Pancreas (tissue), 10 donors: ENCODE data around the gene TTLL1. TPM values are rescaled to one million over a fixed set of nuclear protein-coding genes. Genes with fewer than 3 reads are reported as not detected.

Experiments used
- ATAC-seq, 4 donors: fragments of 200-7000 bp; cut with Tn5 transposase; one replicate each; pipeline versions ENCODE4 v1.8.0 to v1.9.1; 2020; ENCODE audit warnings: mild to moderate bottlenecking in 4 of 4, moderate library complexity in 4 of 4
- DNase-seq, 6 donors: peaks; one replicate each; pipeline ENCODE4 v3.0.0-alpha.2; 2020
- FAIRE-seq: peaks from 2 replicates; lab custom pipeline; 2012; peaks lifted over from hg19 to GRCh38; lab: Jason Lieb, UNC
- H3K27ac ChIP-seq, 4 donors: fragments of 200-600 bp; sonication (generic); 1 replicate in 3 of 4; 2 replicates in 1 of 4; pipeline versions ENCODE4 v1.5.0 to v1.8.0; 2020
- H3K27me3 ChIP-seq, 4 donors: fragments of 200-600 bp; one replicate each; pipeline ENCODE4 v1.8.0; 2021
- H3K36me3 ChIP-seq, 3 donors: fragments of 200-600 bp; sonication (generic) in 1 of 3; one replicate each; pipeline versions ENCODE4 v1.5.0 to v1.8.0; 2020 to 2021
- H3K4me1 ChIP-seq, 3 donors: fragments of 200-600 bp; one replicate each; pipeline ENCODE4 v1.8.0; 2021
- H3K4me3 ChIP-seq, 4 donors: fragments of 200-600 bp; sonication (generic) in 2 of 4; one replicate each; pipeline versions ENCODE4 v1.5.0 to v1.8.0; 2020 to 2021
- H3K9me3 ChIP-seq, 4 donors: fragments of 200-600 bp; one replicate each; pipeline ENCODE4 v1.8.0; 2021
- CTCF ChIP-seq, 4 donors: fragments of 200-600 bp; sonication (generic) in 3 of 4; IDR thresholded peaks; one replicate each; pipeline versions ENCODE4 v1.5.0 to v1.8.0; 2021; ENCODE audit warnings: antibody characterized with exemption in 4 of 4
- WGBS, 2 donors: extraction: QIAGEN DNeasy Blood & Tissue Kit; methylation state at CpG; one replicate each; pipeline ENCODE4 v1.1.7; 2013; 5-methylcytosine and 5-hydroxymethylcytosine counted together
- intact Hi-C, 3 donors: fragments of 100-400 bp; cut with DNase I; formaldehyde crosslinking; loops; one replicate each; pipeline versions ENCODE4 v1.11.1 to v1.14.2; 2022
- polyA plus RNA-seq, 2 donors: library from polyadenylated mRNA; stranded (reverse); fragments of 200-250 nt; gene quantifications; one replicate each; pipeline ENCODE4 v1.2.3, GENCODE V29; 2013
- total RNA-seq, 6 donors: library from RNA; stranded (reverse); fragmentation: NEBNext Ultra II Directional in 4 of 6; extraction: Animal tissue kit (Norgen Biotek cat#: 25700) in 4 of 6; gene quantifications; one replicate each; pipeline versions ENCODE4 v1.2.1 to v1.2.4, GENCODE V29; 2021 to 2023
- donor health status: healthy with polysubstance abuse.
- donor health status: DM: no; HTN: no; CAD: no; lungs with moderate emphysema.
- donor health status: DM: no; HTN: no; CAD: no.
- donor health status: control.
- donor health status: control.
- donor health status: Bipolar disorder and iron deficiency.
- donor health status: DM: yes; HTN: yes; CAD: no.
- donor health status: DM: no; HTN: no; CAD: no.
- donor health status: DM: no; HTN: no; CAD: no.
- donor health status: DM: yes; HTN: yes; CAD: no.

The TTLL1 gene
- total and polyA plus RNA-seq, 8 donors = 1.5 to 5.1 (median 2.2) TPM

GRCh38 chr22:43118024-43118849 lies 29.0 kb upstream of the TTLL1 start:
- FAIRE-seq (no peak), DNase-seq (no peak), ATAC-seq (no peak)
- peaks cover 3 to 23% (median 4%) of the 10 kb centered on the region in 3 donors for H3K4me1 ChIP-seq
- TF ChIP-seq CTCF (IDR thresholded peaks at IDR 0.05) = no peak
- H3K36me3 ChIP-seq = no peaks in the 10 kb centered on the region
- WGBS, 2 donors = 85 to 88% methylated on average over 21 of the region's 21 CpGs
- intact Hi-C loops = no loop called here
- H3K27me3 ChIP-seq = no peaks in the 10 kb centered on the region
- H3K9me3 ChIP-seq = no peaks in the 10 kb centered on the region
- no peak overlapping the region for H3K4me3 ChIP-seq
- H3K27ac ChIP-seq = no peak overlapping the region

DNA sequence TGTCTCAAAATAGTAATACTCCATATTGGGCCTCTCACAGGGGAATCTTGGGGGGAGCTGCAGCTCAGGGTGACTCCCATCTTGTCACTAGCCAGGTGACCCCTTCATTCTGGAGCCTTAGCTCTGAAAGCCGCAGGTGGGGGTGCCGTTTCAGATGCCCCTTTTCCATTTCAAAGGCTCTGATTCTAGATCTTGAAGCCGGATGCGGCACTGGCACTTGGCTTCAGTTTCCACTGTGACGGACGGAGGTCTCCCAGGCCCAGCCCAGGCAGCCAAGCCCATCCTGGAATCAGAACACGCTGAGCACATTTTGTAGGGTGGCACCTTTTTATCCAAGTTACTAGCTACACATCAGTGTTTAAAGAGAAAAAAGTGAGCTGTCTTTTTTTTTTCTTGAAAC lies 27.7 kb upstream of the TTLL1 start:
- DNase-seq = no peak
- Histone ChIP-seq H3K36me3 (no peaks in the 10 kb centered on the region), H3K27ac (no peak overlapping the region), H3K4me3 (no peak overlapping the region), H3K4me1 (peaks cover 3 to 23% (median 4%) of the 10 kb centered on the region in 3 donors), H3K27me3 (no peaks in the 10 kb centered on the region), H3K9me3 (no peaks in the 10 kb centered on the region)
- FAIRE-seq = no peak
- WGBS, 2 donors = 94% methylated on average over 7 of the region's 7 CpGs
- TF ChIP-seq CTCF (IDR thresholded peaks at IDR 0.05) = no peak
- ATAC-seq = no peak
- intact Hi-C loops = no loop called here

DNA sequence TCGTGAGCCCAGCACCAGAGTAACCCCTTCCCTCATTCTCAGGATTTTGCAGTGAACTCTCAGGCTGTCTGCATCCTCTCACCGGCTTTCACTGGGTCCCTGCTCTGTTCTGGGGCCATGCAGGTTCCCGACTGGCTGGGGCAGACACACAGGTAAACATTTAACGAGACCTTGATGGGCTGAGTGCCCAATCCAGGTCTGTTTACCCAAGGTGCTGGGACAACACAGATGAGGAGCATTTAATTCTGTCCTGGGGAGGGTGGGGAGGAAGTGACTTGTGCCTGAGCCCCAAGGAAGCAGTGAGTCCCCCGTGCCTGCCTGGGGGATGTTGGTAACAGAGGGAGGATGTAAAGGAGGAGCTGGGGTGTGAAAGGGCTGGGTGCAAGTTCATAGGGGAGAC lies 25.8 kb upstream of the TTLL1 start:
- no peak for TF ChIP-seq CTCF (IDR thresholded peaks at IDR 0.05)
- peak overlapping the region in 2 of 4 donors; percentile 37 to 66 for H3K27ac ChIP-seq
- H3K36me3 ChIP-seq = no peaks in the 10 kb centered on the region
- no peaks in the 10 kb centered on the region for H3K27me3 ChIP-seq
- WGBS, 2 donors = 9 to 11% methylated on average over 5 of the region's 5 CpGs
- DNase-seq = peak; percentile 68 to 84 (median 76)
- ATAC-seq = peak; percentile 61 to 81 (median 76)
- peaks cover 3 to 23% (median 4%) of the 10 kb centered on the region in 3 donors for H3K4me1 ChIP-seq
- FAIRE-seq = no peak
- intact Hi-C loops = no loop called here
- no peaks in the 10 kb centered on the region for H3K9me3 ChIP-seq
- peak overlapping the region in 1 of 4 donors; percentile 17 for H3K4me3 ChIP-seq

- DNase-seq = peak in 5 of 6 donors; percentile 34 to 76 (median 51)
- H3K4me3 ChIP-seq = no peak overlapping the region
- FAIRE-seq = no peak
- WGBS, 2 donors = 56% methylated on average over 13 of the region's 13 CpGs
- peak overlapping the region in 2 of 4 donors; percentile 41 to 66 for H3K27ac ChIP-seq
- no peaks in the 10 kb centered on the region for H3K36me3 ChIP-seq
- no peaks in the 10 kb centered on the region for H3K9me3 ChIP-seq
- intact Hi-C loops = no loop called here
- H3K4me1 ChIP-seq = peaks cover 3 to 19% (median 4%) of the 10 kb centered on the region in 3 donors
- TF ChIP-seq CTCF (IDR thresholded peaks at IDR 0.05) = no peak
- H3K27me3 ChIP-seq = no peaks in the 10 kb centered on the region
- ATAC-seq = peak; percentile 19 to 67 (median 56)
Observed at GRCh38 chr22:43113526-43114251, 24.5 kb upstream of the TTLL1 start.
